ENCODE results near the gene CDKL4. TPM values are rescaled to one million over a fixed set of nuclear protein-coding genes. Genes with fewer than 3 reads are reported as not detected.

The CDKL4 gene
- total RNA-seq, 1 experiment from 2014 or later: 1.1 TPM

DNA sequence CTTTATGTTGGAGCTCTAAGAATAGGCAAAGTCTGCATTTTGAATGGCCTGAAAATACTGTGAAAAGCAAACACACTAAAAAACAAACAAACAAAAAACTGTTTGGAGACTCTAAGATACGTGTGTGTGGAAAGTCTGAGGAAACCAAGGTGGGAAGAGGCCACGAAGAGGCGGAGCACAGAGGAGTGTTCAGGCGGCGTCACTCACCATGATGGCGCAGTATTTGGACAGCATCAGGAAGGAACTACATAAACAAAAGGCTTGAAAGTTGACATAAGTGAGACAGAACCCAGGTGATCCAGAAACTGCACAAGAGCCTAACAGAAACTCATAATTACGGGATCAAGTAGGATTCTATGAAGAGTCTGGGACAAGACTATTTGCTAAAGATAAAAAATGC lies 72.1 kb downstream of the CDKL4 start:
- POLR2A ChIA-PET (ENCODE audit: low non-redundant PET): no interaction called here
- DNase-seq (ENCODE audit: low spot score): no peak
- H3K36me3 ChIP-seq (ENCODE audit: insufficient read depth, low read length, poor library complexity, severe bottlenecking): no peaks in the 10 kb centered on the region
- intact Hi-C loops (cut with micrococcal nuclease; ENCODE audit: unreplicated experiment): no loop called here
- BruUV-seq (replicated peaks): no TSS peak
- H3K4me1 ChIP-seq (ENCODE audit: insufficient read depth, low read length, poor library complexity, severe bottlenecking): no peaks in the 10 kb centered on the region
- CTCF ChIA-PET: no interaction called here
- no peaks in the 10 kb centered on the region for H3K27me3 ChIP-seq (replicated peaks; ENCODE audit: insufficient read depth, low read depth, low read length, poor library complexity)
- H3K9me3 ChIP-seq (ENCODE audit: low read depth, low read length, poor library complexity, severe bottlenecking): no peaks in the 10 kb centered on the region
- H3K4me3 ChIP-seq (ENCODE audit: low read depth, low read length, poor library complexity, severe bottlenecking): no peak overlapping the region
- no peak overlapping the region for H3K27ac ChIP-seq (ENCODE audit: low read depth, low read length, poor library complexity, severe bottlenecking)
- TF ChIP-seq, protein P1, sequence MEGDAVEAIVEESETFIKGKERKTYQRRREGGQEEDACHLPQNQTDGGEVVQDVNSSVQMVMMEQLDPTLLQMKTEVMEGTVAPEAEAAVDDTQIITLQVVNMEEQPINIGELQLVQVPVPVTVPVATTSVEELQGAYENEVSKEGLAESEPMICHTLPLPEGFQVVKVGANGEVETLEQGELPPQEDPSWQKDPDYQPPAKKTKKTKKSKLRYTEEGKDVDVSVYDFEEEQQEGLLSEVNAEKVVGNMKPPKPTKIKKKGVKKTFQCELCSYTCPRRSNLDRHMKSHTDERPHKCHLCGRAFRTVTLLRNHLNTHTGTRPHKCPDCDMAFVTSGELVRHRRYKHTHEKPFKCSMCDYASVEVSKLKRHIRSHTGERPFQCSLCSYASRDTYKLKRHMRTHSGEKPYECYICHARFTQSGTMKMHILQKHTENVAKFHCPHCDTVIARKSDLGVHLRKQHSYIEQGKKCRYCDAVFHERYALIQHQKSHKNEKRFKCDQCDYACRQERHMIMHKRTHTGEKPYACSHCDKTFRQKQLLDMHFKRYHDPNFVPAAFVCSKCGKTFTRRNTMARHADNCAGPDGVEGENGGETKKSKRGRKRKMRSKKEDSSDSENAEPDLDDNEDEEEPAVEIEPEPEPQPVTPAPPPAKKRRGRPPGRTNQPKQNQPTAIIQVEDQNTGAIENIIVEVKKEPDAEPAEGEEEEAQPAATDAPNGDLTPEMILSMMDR (conservative IDR thresholded peaks at IDR 0.05; ENCODE audit: low read depth, low read length): no peak
- TF ChIP-seq EZH2 (IDR thresholded peaks at IDR 0.05; ENCODE audit: borderline replicate concordance, low read depth, low read length, poor library complexity, severe bottlenecking): no peak

DNA sequence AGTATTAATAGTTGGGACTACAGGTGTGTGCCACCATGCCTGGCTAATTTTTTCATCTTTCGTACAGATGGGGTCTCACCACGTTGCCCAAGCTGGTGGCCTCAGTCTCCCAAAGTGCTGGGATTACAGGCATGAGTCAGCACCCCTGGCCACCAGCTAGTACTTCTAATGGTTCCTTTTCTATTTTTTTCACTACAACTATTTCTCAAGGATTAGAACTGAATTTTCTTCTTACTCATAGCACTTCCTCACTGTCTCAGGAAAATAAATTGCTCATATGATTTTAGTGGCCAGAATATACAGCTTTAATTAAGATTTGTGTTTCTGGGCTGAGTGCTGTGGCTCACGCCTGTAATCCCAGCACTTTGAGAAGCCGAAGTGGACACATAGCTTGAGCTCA lies 79.7 kb downstream of the CDKL4 start:
- ChIA-PET CTCF (interaction anchor here (0.7 kb wide), 1 partner anchor 15 kb away, joined by 9 read pairs; no protein-coding TSS in a partner anchor), POLR2A (ENCODE audit: low non-redundant PET) (no interaction called here)
- Histone ChIP-seq H3K4me1 (ENCODE audit: insufficient read depth, low read length, poor library complexity, severe bottlenecking) (peaks cover 10% of the 10 kb centered on the region), H3K27ac (ENCODE audit: low read depth, low read length, poor library complexity, severe bottlenecking) (no peak overlapping the region), H3K4me3 (ENCODE audit: low read depth, low read length, poor library complexity, severe bottlenecking) (no peak overlapping the region), H3K36me3 (ENCODE audit: insufficient read depth, low read length, poor library complexity, severe bottlenecking) (no peaks in the 10 kb centered on the region), H3K9me3 (ENCODE audit: low read depth, low read length, poor library complexity, severe bottlenecking) (no peaks in the 10 kb centered on the region), H3K27me3 (replicated peaks; ENCODE audit: insufficient read depth, low read depth, low read length, poor library complexity) (no peaks in the 10 kb centered on the region)
- no peak for TF ChIP-seq EZH2 (IDR thresholded peaks at IDR 0.05; ENCODE audit: borderline replicate concordance, low read depth, low read length, poor library complexity, severe bottlenecking)
- TF ChIP-seq, protein P1 (conservative IDR thresholded peaks at IDR 0.05; ENCODE audit: low read depth, low read length): no peak
- no peak for DNase-seq (ENCODE audit: low spot score)
- no TSS peak for BruUV-seq (replicated peaks)
- intact Hi-C loops (cut with micrococcal nuclease; ENCODE audit: unreplicated experiment): no loop called here

DNA sequence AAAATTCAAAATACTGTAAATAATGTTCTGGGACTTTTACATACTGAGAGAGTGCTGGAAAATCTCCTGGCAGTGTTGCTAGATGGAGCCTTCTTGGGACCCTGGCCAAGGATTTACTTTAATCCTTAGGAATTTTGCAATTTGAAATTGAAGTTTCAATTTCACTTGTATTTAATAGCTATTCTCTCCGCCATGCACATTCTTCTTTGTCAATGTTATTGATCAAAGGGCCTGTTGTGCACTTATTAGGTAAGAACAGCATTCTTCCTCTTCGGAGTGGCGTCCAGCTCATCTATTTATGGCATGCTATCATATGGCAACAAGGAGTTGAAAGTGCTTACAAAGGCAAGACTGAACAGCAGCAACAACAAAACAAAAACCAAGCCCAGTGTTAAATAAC lies 82.8 kb downstream of the CDKL4 start:
- no peaks in the 10 kb centered on the region for H3K27me3 ChIP-seq (replicated peaks; ENCODE audit: insufficient read depth, low read depth, low read length, poor library complexity)
- ChIA-PET CTCF (no interaction called here), POLR2A (ENCODE audit: low non-redundant PET) (no interaction called here)
- no peak overlapping the region for H3K4me3 ChIP-seq (ENCODE audit: low read depth, low read length, poor library complexity, severe bottlenecking)
- BruUV-seq (replicated peaks): no TSS peak
- H3K9me3 ChIP-seq (ENCODE audit: low read depth, low read length, poor library complexity, severe bottlenecking): no peaks in the 10 kb centered on the region
- H3K27ac ChIP-seq (ENCODE audit: low read depth, low read length, poor library complexity, severe bottlenecking): no peak overlapping the region
- TF ChIP-seq, protein P1 (conservative IDR thresholded peaks at IDR 0.05; ENCODE audit: low read depth, low read length): no peak
- TF ChIP-seq EZH2 (IDR thresholded peaks at IDR 0.05; ENCODE audit: borderline replicate concordance, low read depth, low read length, poor library complexity, severe bottlenecking): no peak
- DNase-seq (ENCODE audit: low spot score): no peak
- intact Hi-C loops (cut with micrococcal nuclease; ENCODE audit: unreplicated experiment): no loop called here
- no peaks in the 10 kb centered on the region for H3K36me3 ChIP-seq (ENCODE audit: insufficient read depth, low read length, poor library complexity, severe bottlenecking)
- peaks cover 10% of the 10 kb centered on the region for H3K4me1 ChIP-seq (ENCODE audit: insufficient read depth, low read length, poor library complexity, severe bottlenecking)

Data from A673 (cell line).